H1 (cell line): ENCODE results near the gene PIWIL1. TPM values are rescaled to one million over a fixed set of nuclear protein-coding genes. Genes with fewer than 3 reads are reported as not detected.

Source experiments
- CTCF ChIA-PET: fragments of 300-600 bp; sonication (Branson Sonifier 250); formaldehyde crosslinking; loops from one replicate; lab custom pipeline; 2021; ENCODE audit not compliant: partially characterized antibody; lab: Charles Lee
- POLR2A ChIA-PET: fragments of 300-600 bp; sonication (Branson Sonifier 250); formaldehyde crosslinking; loops from one replicate; lab custom pipeline; 2021; ENCODE audit warnings: inconsistent platforms; ENCODE audit not compliant: partially characterized antibody; lab: Charles Lee
- DNase-seq, 2 experiments: peaks; one replicate each; pipeline versions ENCODE4 v3.0.0 to v3.0.0-alpha.2; 2010 to 2022; ENCODE audit warnings: low spot score in 2 of 2, low read depth in 1 of 2, mixed read lengths in 1 of 2
- FAIRE-seq: peaks from 2 replicates; lab custom pipeline; 2011; peaks lifted over from hg19 to GRCh38; lab: Jason Lieb, UNC
- H2AFZ ChIP-seq: 2 replicates; pipeline ENCODE4 v1.8.1; 2012; ENCODE audit warnings: low read length, inconsistent platforms
- H2AK5ac ChIP-seq: 2 replicates; pipeline ENCODE4 v1.6.1; 2013; ENCODE audit warnings: low read depth, low read length
- H2BK120ac ChIP-seq: replicated peaks from 2 replicates; pipeline ENCODE3; 2013; ENCODE audit warnings: low read depth, low read length, inconsistent platforms
- H2BK12ac ChIP-seq: 2 replicates; pipeline ENCODE4 v1.6.1; 2013; ENCODE audit warnings: low read depth, low read length
- H2BK15ac ChIP-seq: 2 replicates; pipeline ENCODE4 v1.6.1; 2013; ENCODE audit warnings: low read length
- H2BK20ac ChIP-seq: 2 replicates; pipeline ENCODE4 v1.6.1; 2013; ENCODE audit warnings: low read length
- H2BK5ac ChIP-seq: 2 replicates; pipeline ENCODE4 v1.6.1; 2013; ENCODE audit warnings: low read depth, low read length
- H3K14ac ChIP-seq: 2 replicates; pipeline ENCODE4 v1.6.1; 2013; ENCODE audit warnings: inconsistent platforms; ENCODE audit not compliant: insufficient read length
- H3K18ac ChIP-seq: 2 replicates; pipeline ENCODE4 v1.6.1; 2013; ENCODE audit warnings: low read length; ENCODE audit errors: extremely low read depth
- H3K23ac ChIP-seq: 2 replicates; pipeline ENCODE4 v1.6.1; 2013; ENCODE audit warnings: inconsistent platforms; ENCODE audit not compliant: insufficient read length
- H3K23me2 ChIP-seq: 2 replicates; pipeline ENCODE4 v1.6.1; 2013; ENCODE audit warnings: low read depth, low read length
- H3K27ac ChIP-seq: 2 replicates; pipeline ENCODE4 v1.6.1; 2011; ENCODE audit warnings: low read depth, low read length, inconsistent platforms
- H3K27me3 ChIP-seq, 4 experiments: replicated peaks in 1 of 4; 1 replicate in 1 of 4; 2 replicates in 3 of 4; pipeline versions ENCODE4 v1.6.1 to v1.8.1; 2011 to 2013; ENCODE audit warnings: low read length in 3 of 4, mild to moderate bottlenecking in 3 of 4, inconsistent platforms in 2 of 4, mixed read lengths in 2 of 4, moderate library complexity in 1 of 4; ENCODE audit not compliant: control insufficient read depth in 3 of 4, insufficient read depth in 3 of 4; ENCODE audit errors: extremely low read depth in 1 of 4
- H3K36me3 ChIP-seq, 4 experiments: 2 replicates each; pipeline versions ENCODE4 v1.6.1 to v1.8.1; 2011 to 2013; ENCODE audit warnings: mild to moderate bottlenecking in 4 of 4, low read length in 3 of 4, moderate library complexity in 2 of 4, control low read depth in 1 of 4, inconsistent platforms in 1 of 4; ENCODE audit not compliant: insufficient read depth in 4 of 4, control insufficient read depth in 2 of 4
- H3K4ac ChIP-seq: replicated peaks from 2 replicates; pipeline ENCODE3; 2013; ENCODE audit warnings: low read length, low read depth, mixed read lengths, inconsistent platforms; ENCODE audit not compliant: insufficient read length
- H3K4me1 ChIP-seq, 4 experiments: replicated peaks in 1 of 4; 1 replicate in 1 of 4; 2 replicates in 3 of 4; pipeline versions ENCODE4 v1.6.1 to v1.8.1; 2011 to 2013; ENCODE audit warnings: low read length in 3 of 4, inconsistent platforms in 2 of 4, mixed read lengths in 1 of 4; ENCODE audit not compliant: insufficient read depth in 4 of 4, control insufficient read depth in 3 of 4
- H3K4me2 ChIP-seq, 2 experiments: 2 replicates each; pipeline versions ENCODE4 v1.6.1 to v1.8.1; 2011 to 2013; ENCODE audit warnings: low read depth in 2 of 2, low read length in 2 of 2, control low read depth in 1 of 2, inconsistent platforms in 1 of 2, mild to moderate bottlenecking in 1 of 2; ENCODE audit not compliant: insufficient read depth in 1 of 2
- H3K4me3 ChIP-seq, 4 experiments: fragments of 200-600, 300-600 bp in 1 of 4; sonication (generic), shearing (Covaris generic), sonication (Bioruptor Twin) in 1 of 4; 2 replicates each; pipeline versions ENCODE4 v1.5.1 to v1.8.1; 2011 to 2016; ENCODE audit warnings: low read length in 4 of 4, low read depth in 3 of 4, control low read depth in 2 of 4, inconsistent platforms in 2 of 4, mild to moderate bottlenecking in 2 of 4, mixed read lengths in 1 of 4, moderate library complexity in 1 of 4; ENCODE audit not compliant: insufficient read depth in 2 of 4; ENCODE audit errors: extremely low read depth in 1 of 4
- H3K56ac ChIP-seq: replicated peaks from 2 replicates; pipeline ENCODE3; 2013; ENCODE audit warnings: low read depth, mild to moderate bottlenecking, mixed read lengths, low read length, inconsistent platforms; ENCODE audit not compliant: insufficient read length
- H3K79me1 ChIP-seq: 2 replicates; pipeline ENCODE4 v1.6.1; 2013; ENCODE audit warnings: low read depth, low read length, control low read depth
- H3K79me2 ChIP-seq, 2 experiments: 2 replicates each; pipeline versions ENCODE4 v1.6.1 to v1.8.1; 2012 to 2013; ENCODE audit warnings: low read length in 2 of 2, mild to moderate bottlenecking in 2 of 2, inconsistent platforms in 1 of 2; ENCODE audit not compliant: insufficient read depth in 2 of 2, control insufficient read depth in 1 of 2
- H3K9ac ChIP-seq, 4 experiments: replicated peaks in 1 of 4; 1 replicate in 1 of 4; 2 replicates in 3 of 4; pipeline versions ENCODE4 v1.6.1 to v1.8.1; 2011 to 2013; ENCODE audit warnings: low read depth in 3 of 4, low read length in 3 of 4, control low read depth in 2 of 4, mild to moderate bottlenecking in 2 of 4, moderate library complexity in 2 of 4, inconsistent platforms in 1 of 4; ENCODE audit errors: extremely low read depth in 1 of 4
- H3K9me3 ChIP-seq, 2 experiments: 2 replicates each; pipeline versions ENCODE4 v1.6.1 to v1.8.1; 2012 to 2013; ENCODE audit warnings: mild to moderate bottlenecking in 2 of 2, moderate library complexity in 2 of 2, control low read depth in 1 of 2, inconsistent platforms in 1 of 2, low read depth in 1 of 2, low read length in 1 of 2, mixed read lengths in 1 of 2; ENCODE audit not compliant: insufficient read depth in 2 of 2
- H4K20me1 ChIP-seq, 2 experiments: replicated peaks in 1 of 2; 2 replicates each; pipeline versions ENCODE3 to v1.8.1; 2011 to 2013; ENCODE audit warnings: inconsistent platforms in 2 of 2, low read length in 2 of 2, mild to moderate bottlenecking in 1 of 2; ENCODE audit not compliant: insufficient read depth in 2 of 2, control insufficient read depth in 1 of 2
- H4K5ac ChIP-seq: 2 replicates; pipeline ENCODE4 v1.6.1; 2013; ENCODE audit warnings: low read length, low read depth, mixed read lengths, inconsistent platforms; ENCODE audit not compliant: insufficient read length
- H4K8ac ChIP-seq: 2 replicates; pipeline ENCODE4 v1.8.0; 2013; ENCODE audit warnings: mild to moderate bottlenecking, moderate library complexity, low read length, inconsistent platforms; ENCODE audit not compliant: insufficient read depth; ENCODE audit errors: extremely low read depth
- H4K91ac ChIP-seq: replicated peaks from 2 replicates; pipeline ENCODE3; 2013; ENCODE audit warnings: low read length, mixed read lengths, inconsistent platforms; ENCODE audit not compliant: insufficient read length
- EP300 ChIP-seq, 2 experiments: IDR thresholded peaks; 1 replicate in 1 of 2; 2 replicates in 1 of 2; pipeline ENCODE4 v1.6.1; 2011 to 2012; ENCODE audit warnings: low read depth in 2 of 2, low read length in 2 of 2, mild to moderate bottlenecking in 2 of 2, borderline replicate concordance in 1 of 2, inconsistent platforms in 1 of 2, moderate library complexity in 1 of 2
- EZH2 ChIP-seq: fragments of 200-600 bp; sonication (generic); IDR thresholded peaks from 2 replicates; pipeline ENCODE4 v1.7.1; 2012; ENCODE audit warnings: low read depth, mild to moderate bottlenecking, moderate library complexity, low read length, inconsistent platforms; ENCODE audit not compliant: severe bottlenecking
- HDAC6 ChIP-seq: IDR thresholded peaks from one replicate; pipeline ENCODE4 v1.7.1; 2012; ENCODE audit warnings: low read depth, mild to moderate bottlenecking, inconsistent platforms, low read length, moderate library complexity
- KDM1A ChIP-seq: fragments of 200-600, 300-600 bp; sonication (generic); IDR thresholded peaks from 2 replicates; pipeline ENCODE4 v1.7.1; 2016; ENCODE audit warnings: mild to moderate bottlenecking, low read length, borderline replicate concordance
- KDM4A ChIP-seq: IDR thresholded peaks from one replicate; pipeline ENCODE4 v1.7.1; 2012; ENCODE audit warnings: low read depth, mild to moderate bottlenecking, moderate library complexity, low read length, inconsistent platforms; ENCODE audit not compliant: severe bottlenecking
- POU5F1 ChIP-seq: IDR thresholded peaks from 2 replicates; pipeline ENCODE4 v1.6.1; 2011; ENCODE audit warnings: low read depth, mild to moderate bottlenecking, low read length, moderate library complexity
- RFX5 ChIP-seq: IDR thresholded peaks from 2 replicates; pipeline ENCODE4 v1.6.1; 2011; ENCODE audit warnings: low read depth, low read length, improper control_type of control experiment, borderline replicate concordance
- SP2 ChIP-seq: IDR thresholded peaks from 2 replicates; pipeline ENCODE4 v1.6.1; 2012; ENCODE audit warnings: mild to moderate bottlenecking, low read length, inconsistent platforms
- SUZ12 ChIP-seq: fragments of 200-600 bp; sonication (generic); IDR thresholded peaks from 2 replicates; pipeline ENCODE4 v1.6.1; 2012; ENCODE audit warnings: mild to moderate bottlenecking, inconsistent platforms, low read length, moderate library complexity, mixed read lengths
- WGBS, 2 experiments: shearing (Covaris generic) in 1 of 2; methylation state at CpG; one replicate each; pipeline versions ENCODE4 v1.1.6 to v1.1.7; 2013 to 2015; ENCODE audit warnings: low lambda C conversion rate in 2 of 2, mixed read lengths in 2 of 2, inconsistent platforms in 1 of 2, low coverage in 1 of 2, missing lambda C conversion rate in 1 of 2; ENCODE audit not compliant: insufficient replicate concordance in 2 of 2, insufficient coverage in 1 of 2, insufficient read length in 1 of 2; ENCODE audit errors: extremely low coverage in 1 of 2, missing lambda C conversion rate in 1 of 2; 5-methylcytosine and 5-hydroxymethylcytosine counted together
- polyA plus RNA-seq, 7 experiments: library from polyadenylated mRNA; depleted of rRNA in 3 of 7; stranded (reverse) in 5 of 7; unstranded in 2 of 7; fragments of >200 nt in 5 of 7; fragments of 200-250 nt in 2 of 7; gene quantifications; 1 replicate in 5 of 7; 2 replicates in 1 of 7; 4 replicates in 1 of 7; pipeline versions ENCODE4 v1.2.1 to v1.2.3, GENCODE V29; 2011 to 2013; ENCODE audit warnings: missing spikeins in 2 of 7, mixed read lengths in 2 of 7
- total RNA-seq: library from RNA; stranded (reverse); fragmentation: NEBNext Ultra II Directional; extraction: Animal tissue kit (Norgen Biotek cat#: 25700); gene quantifications from 2 replicates; pipeline ENCODE4 v1.2.1, GENCODE V29; 2021
- TF ChIP-seq, protein P1 (sequence below): IDR thresholded peaks from 2 replicates; pipeline ENCODE4 v1.6.1; 2012; ENCODE audit warnings: inconsistent platforms

PIWIL1 gene
- total and polyA plus RNA-seq, 2 of the 8 experiments (the other 6 are each of a cell fraction or from before 2014, with no cell fraction given): not detected

DNA sequence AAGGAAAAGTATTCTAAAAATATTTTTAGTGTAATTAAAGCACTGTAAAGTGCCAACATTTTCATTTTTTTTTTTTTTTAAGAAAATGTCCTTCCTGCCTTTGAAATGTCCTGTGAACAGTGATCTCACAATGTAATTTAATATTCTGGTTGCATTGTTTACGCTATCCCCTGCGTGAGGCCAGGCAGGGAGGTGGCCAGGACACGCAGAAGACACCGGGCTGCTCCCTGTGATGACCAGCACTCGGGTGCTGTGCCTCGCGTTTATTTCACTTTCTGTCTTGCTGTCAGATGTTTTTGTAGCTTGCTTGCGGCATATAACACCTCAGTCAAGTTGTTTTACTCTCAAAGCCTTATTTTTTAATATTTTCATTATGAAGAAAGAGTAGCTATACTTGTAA is 18.5 kb downstream of the PIWIL1 start:
- no peak for DNase-seq
- Histone ChIP-seq H3K56ac (no peak overlapping the region), H3K36me3 (no peaks in the 10 kb centered on the region), H2BK5ac (no peak overlapping the region), H3K27me3 (no peaks in the 10 kb centered on the region), H2AK5ac (no peak overlapping the region), H3K9me3 (no peaks in the 10 kb centered on the region)
- TF ChIP-seq SP2 (no peak), POU5F1 (no peak), EZH2 (no peak), EP300 (IDR thresholded peaks at IDR 0.05; ENCODE audit: borderline replicate concordance in 1 of 2, low read depth in 2 of 2, low read length in 2 of 2) (no peak), RFX5 (no peak), KDM1A (no peak), HDAC6 (no peak), SUZ12 (no peak), KDM4A (no peak)
- TF ChIP-seq, protein P1, sequence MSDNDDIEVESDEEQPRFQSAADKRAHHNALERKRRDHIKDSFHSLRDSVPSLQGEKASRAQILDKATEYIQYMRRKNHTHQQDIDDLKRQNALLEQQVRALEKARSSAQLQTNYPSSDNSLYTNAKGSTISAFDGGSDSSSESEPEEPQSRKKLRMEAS: no peak
- TF ChIP-seq, all 59 proteins: peak for 0
- H4K91ac ChIP-seq: no peak overlapping the region
- H3K27ac ChIP-seq: no peak overlapping the region
- H4K5ac ChIP-seq: no peak overlapping the region
- H3K23ac ChIP-seq: no peak overlapping the region
- H3K9ac ChIP-seq: no peak overlapping the region
- H3K14ac ChIP-seq: no peak overlapping the region
- no peak overlapping the region for H3K4ac ChIP-seq
- H3K4me2 ChIP-seq: no peak overlapping the region
- H3K4me3 ChIP-seq: no peak overlapping the region
- no peak overlapping the region for H2BK12ac ChIP-seq
- H2BK15ac ChIP-seq: no peak overlapping the region
- peaks cover 0 to 2% of the 10 kb centered on the region in 2 experiments for H4K20me1 ChIP-seq
- H2BK120ac ChIP-seq: no peak overlapping the region
- H3K79me1 ChIP-seq: no peaks in the 10 kb centered on the region
- ChIA-PET POLR2A (interaction anchor here (0.7 kb wide), 1 partner anchor 214 kb away, joined by 3 read pairs; no protein-coding TSS in a partner anchor), CTCF (no interaction called here)
- H4K8ac ChIP-seq: no peak overlapping the region
- 91% methylated on average over 8 of the region's 8 CpGs; no CpG with 5 or more reads in 1 of the 2 experiments for WGBS, 2 experiments
- no peaks in the 10 kb centered on the region for H3K4me1 ChIP-seq
- H3K79me2 ChIP-seq: no peaks in the 10 kb centered on the region
- no peak for FAIRE-seq
- H2BK20ac ChIP-seq: no peak overlapping the region
- no peaks in the 10 kb centered on the region; the same call in 1 of the 2 replicates for H3K23me2 ChIP-seq
- H2AFZ ChIP-seq: no peak overlapping the region
- no peak overlapping the region for H3K18ac ChIP-seq
